GM21447 (cell line): ENCODE results near the gene HACD2.
"Not testable (repeated sequence)": the region's sequence is repeated elsewhere in the genome, so short reads cannot be mapped to it uniquely, and the experiment has no call there.

Source experiments
- ATAC-seq: cut with Tn5 transposase; IDR thresholded peaks from one replicate; pipeline ENCODE4 v1.9.1; 2021; ENCODE audit not compliant: unreplicated experiment

The HACD2 gene

GRCh38 chr3:123487063-123487462 is 97.8 kb downstream of the HACD2 start:
- not testable (repeated sequence) for ATAC-seq

- no peak for ATAC-seq
These were observed 98.4 kb downstream of the HACD2 start for GRCh38 chr3:123486460-123486859.

DNA sequence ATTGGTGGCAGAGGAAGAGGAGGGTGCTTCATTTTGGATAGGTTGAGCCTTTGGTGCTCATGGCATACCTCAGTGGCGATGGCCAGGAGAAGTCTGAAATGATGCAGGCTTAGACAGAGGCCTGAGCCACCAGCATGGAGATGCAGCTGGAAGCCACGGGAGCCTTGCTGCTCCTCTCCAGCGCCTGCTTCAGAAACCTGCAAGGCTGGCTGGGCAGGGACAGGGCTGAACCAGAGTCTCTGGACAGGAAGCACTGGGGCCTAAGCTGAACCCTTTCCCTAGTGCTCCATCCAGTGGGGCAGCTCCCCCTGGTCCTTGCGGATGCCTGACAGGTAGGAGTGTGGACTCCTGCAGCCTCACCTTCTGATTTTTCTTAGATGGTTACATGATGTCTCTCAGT is 99.3 kb downstream of the HACD2 start:
- ATAC-seq, result no peak

GRCh38 chr3:123483146-123483545 is 101.7 kb downstream of the HACD2 start:
- no peak for ATAC-seq

DNA sequence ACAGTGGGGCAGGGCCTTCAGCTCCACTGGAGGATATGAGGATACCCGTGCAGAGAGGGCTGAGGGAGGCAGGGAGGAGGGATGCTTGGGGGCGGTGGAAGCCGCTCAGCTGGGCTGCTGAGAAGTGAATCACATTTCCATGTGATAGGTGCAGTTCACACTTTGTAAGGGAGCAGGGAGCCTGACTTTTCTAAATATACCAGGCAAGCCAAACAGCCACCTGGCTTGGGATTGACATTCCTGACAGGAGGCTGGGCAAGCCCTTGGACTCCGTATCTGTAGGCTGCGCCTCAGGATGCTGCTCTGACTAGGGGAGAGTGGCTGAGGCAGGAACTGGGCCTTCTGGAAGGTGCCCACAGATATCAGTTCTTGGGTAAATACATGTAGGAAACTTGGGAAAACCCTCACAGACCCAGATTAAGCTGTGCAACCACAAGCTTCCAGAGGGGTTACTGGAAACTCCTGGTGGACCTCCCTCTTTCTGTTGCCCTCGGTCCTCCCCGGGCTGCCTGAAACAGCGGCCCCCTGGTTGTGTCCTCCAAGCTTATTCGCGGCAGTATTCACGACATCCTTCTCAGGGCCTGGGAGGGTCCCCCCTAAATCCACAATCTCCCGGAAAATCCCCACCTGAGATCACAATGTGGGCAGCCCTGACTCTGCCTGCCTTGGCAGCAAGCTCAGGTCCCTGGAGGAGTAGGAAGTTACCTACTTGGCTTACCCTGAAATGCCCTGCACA is 103.0 kb downstream of the HACD2 start:
- ATAC-seq, result no peak

DNA sequence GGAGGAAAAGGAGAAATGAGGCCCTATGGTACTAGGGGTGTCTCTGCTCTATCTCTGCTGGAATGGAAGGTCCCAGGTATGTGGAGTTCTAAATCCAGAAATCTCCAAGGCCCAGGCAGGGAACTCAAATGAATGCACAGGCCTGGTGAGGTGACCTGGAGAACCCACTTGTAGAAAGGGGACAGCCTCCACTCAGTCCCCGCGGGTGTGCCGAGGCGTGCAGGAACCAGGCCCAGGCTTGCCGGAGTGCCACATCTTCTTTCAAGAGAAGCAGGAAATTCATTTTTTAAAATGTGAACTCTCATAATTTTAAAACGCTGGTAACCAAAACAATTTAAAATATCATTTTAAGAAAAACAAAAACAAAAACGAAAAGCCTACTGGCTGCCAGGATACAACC is 103.8 kb downstream of the HACD2 start:
- no peak for ATAC-seq

DNA sequence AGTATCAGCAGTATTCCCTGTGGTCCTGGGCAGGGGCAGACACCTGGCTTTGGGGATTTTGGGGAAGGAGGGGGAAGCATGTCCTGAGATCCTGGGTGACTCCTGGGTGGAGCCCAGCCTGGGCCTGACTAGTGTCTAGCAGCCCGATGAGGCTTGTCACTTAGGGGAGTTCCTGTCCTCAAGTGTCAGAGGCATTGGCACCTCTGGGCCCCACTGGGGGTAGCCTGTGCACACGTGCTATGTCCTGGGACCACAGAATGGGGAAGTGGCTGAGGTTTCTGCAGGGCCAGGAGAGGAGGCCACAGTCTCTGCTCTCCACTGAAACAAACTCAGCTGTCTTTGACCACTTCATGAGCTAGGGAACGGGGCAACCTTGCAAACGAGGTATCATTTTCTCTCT is 104.4 kb downstream of the HACD2 start:
- no peak for ATAC-seq

GRCh38 chr3:123479891-123480290 is 105.0 kb downstream of the HACD2 start:
- no peak for ATAC-seq

DNA sequence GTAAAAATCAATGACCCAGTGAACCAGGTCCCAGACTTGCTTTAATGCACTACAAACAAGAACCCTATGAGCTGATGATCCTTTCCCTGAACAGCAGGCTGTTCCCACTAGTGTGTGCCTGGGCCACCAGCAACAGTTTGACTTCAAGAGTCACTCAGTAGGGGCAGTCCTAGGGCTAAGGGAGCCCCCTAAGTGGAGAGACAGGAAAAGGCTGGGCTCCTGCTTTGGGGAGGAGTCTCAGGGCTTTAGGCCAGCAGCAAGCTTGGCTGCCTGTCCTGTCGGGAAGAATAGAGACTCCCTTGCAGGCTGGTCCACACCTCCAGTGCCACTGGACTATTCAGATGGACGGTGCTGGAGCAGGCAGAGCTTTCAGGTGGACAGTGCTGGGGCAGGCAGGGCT is 106.5 kb downstream of the HACD2 start:
- no peak for ATAC-seq

GRCh38 chr3:123476967-123477750 is 107.7 kb downstream of the HACD2 start:
- ATAC-seq, result no peak

DNA sequence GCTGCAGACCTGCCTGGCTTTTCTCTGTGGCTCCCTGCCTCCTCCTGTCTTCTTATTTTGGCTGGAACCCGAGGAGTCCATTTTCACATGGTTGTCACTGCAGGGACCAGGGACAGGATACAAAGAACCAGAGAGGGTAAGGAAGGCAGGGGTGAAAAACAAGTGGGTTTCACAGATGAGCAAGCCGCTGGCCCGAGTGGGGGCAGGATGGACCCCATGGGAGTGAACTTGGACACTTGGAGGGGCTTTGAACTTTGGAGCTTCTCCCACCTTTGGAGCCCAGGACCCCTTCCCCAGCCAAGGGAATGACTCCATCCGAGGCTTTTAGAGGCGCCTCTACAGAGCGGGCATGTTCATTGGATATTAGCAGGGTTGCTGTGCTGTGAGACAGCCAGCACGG is 109.1 kb downstream of the HACD2 start:
- no peak for ATAC-seq

DNA sequence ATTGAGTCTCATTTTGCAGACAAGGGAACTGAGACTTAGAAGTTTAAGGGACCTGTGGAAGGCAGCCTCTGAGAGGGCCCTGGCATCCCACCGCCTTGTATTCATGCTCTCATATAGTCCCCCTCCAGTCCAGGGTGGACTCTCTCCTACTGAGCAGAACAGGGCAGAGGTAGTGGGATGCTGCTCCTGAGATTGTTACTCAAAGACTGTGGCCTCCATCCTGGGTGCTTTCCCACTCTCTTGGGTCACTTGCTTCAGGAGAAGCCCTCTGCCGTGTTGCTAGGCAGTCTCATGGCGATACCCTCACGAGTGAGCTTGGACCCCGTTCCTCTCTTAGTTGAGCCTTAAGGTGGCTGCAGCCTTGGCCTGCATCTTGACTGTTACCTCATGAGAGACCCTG is 113.7 kb downstream of the HACD2 start:
- ATAC-seq, result no peak

GRCh38 chr3:123469323-123469995 is 115.4 kb downstream of the HACD2 start:
- no peak for ATAC-seq

DNA sequence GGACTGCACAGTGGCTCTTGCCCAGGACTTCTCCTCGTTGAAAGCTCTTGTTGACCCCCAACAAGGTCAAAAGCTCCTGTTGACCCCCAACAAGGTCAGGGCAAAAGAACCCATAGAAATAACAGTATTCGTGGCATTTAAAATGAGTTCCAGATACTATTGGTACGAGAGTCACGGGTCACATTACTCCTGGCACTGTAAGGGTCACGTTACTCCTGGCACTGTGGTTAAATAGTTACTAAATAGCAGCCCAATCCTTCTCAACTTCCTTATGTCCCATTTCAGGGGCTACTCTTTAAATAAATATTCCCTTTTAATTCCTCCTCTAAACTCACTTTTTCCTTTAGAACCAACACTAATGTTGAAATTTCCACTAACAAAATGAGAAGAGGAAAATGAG is 117.8 kb downstream of the HACD2 start:
- ATAC-seq, result no peak

DNA sequence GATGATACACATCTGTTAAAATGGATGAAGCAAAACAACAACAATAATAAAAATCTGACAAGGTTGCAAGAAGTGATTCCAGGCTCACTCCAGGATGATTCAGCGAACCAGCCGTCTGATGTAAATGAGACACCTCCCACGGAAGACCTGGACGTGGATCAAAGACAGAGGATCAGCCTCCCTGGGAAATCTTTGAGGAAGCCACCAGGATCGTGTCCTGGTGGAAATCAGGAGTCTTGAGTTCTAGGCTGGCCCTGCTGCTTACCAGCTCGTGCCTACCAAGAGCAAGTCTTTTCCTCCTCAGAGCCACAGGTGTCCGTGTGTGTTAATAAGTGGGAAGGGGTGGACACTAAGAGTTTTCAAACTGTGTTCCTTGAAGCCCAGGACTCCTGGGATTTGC is 120.6 kb downstream of the HACD2 start:
- no peak for ATAC-seq

DNA sequence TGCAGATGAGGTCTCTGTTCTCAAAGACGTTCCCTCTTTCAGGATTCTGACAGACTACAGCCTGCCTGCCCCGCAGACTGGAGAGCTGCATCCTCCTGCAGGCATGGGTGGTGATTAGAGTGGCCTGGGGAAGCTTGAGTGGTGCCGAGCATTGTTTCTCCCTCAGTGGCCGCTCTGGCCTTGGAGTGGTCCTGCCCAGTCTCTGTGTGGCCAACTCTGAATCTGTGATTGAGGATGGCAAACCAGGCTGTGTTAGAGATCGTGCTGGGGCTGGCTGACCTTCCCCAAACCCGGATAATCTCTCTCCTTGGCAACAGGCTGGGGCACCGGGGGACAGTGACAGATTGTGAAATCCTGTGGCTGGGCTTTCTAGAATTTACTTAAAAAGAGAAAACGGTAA is 125.0 kb downstream of the HACD2 start:
- no peak for ATAC-seq

- ATAC-seq, result no peak
These were observed 126.6 kb downstream of the HACD2 start for GRCh38 chr3:123458255-123458654.

GRCh38 chr3:123457841-123458240 is 127.0 kb downstream of the HACD2 start:
- no peak for ATAC-seq

GRCh38 chr3:123453675-123454074 is 131.2 kb downstream of the HACD2 start:
- ATAC-seq, result no peak

- ATAC-seq, result no peak
These were observed 133.7 kb downstream of the HACD2 start for GRCh38 chr3:123451186-123451585.

DNA sequence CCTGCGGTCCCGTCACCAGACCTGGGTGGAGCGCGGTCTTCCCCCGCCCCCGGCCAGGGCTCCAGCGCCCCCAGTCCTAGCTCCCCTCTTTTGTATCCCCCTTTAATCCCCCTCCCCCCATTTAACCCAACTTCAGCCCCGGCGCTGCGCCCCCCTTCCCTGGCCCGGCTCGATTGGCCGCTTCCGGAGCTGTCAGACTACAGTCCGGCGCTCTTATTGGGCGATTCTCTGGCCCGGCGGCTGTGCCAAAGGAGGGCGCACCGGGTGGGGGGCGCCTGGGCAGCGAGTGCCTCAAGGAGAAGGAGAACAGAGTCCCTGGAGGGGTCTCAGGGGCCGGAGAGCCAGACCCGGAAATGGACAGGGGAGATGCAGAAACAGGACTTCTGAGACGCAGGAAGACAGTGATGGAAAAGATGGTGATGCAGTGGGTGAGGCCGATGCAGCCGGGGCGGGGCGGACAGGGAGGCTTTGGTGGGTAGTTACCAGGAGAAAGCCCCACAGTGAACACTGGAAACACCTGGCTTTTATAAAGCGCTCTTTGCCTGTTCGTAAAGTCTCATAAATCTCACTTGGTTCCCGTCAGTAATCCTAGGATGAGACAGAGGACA is 134.8 kb downstream of the HACD2 start:
- ATAC-seq, result no peak
